Suprapubic skin (tissue), 3 donors: ENCODE data around the gene MEI1.

Experiments used
- CTCF ChIP-seq, 2 donors: fragments of 200-600 bp in 1 of 2; fragments of 450-650 bp in 1 of 2; sonication (generic) in 1 of 2; IDR thresholded peaks; one replicate each; pipeline ENCODE4 v1.5.1; 2016 to 2019; ENCODE audit warnings: antibody characterized with exemption in 2 of 2, mild to moderate bottlenecking in 1 of 2, moderate library complexity in 1 of 2
- EP300 ChIP-seq: sonication (generic); formaldehyde crosslinking; IDR thresholded peaks from one replicate; pipeline ENCODE4 v1.6.1; 2017; ENCODE audit warnings: antibody characterized with exemption
- POLR2A ChIP-seq, 2 donors: fragments of 450-650 bp; IDR thresholded peaks; one replicate each; pipeline ENCODE4 v1.6.1; 2017; ENCODE audit warnings: antibody characterized with exemption in 2 of 2, mild to moderate bottlenecking in 2 of 2, moderate library complexity in 2 of 2

GRCh38 chr22:41770715-41771468 is 71.6 kb downstream of the MEI1 start:
- no peak for TF ChIP-seq CTCF (IDR thresholded peaks at IDR 0.05)
- no peak for TF ChIP-seq EP300
- no peak for TF ChIP-seq POLR2A (IDR thresholded peaks at IDR 0.05)
